Nephron progenitor cell (in vitro differentiated cells): ENCODE results near the gene PGA5.

Experiments used
- DNase-seq: peaks from one replicate; pipeline ENCODE4 v3.0.0; 2021
- H3K27ac Mint-ChIP-seq: 2 replicates; pipeline ENCODE4 v1.8.0; 2021; ENCODE audit warnings: mild to moderate bottlenecking, moderate library complexity, mixed read lengths
- H3K27me3 Mint-ChIP-seq: 2 replicates; pipeline ENCODE4 v1.8.0; 2021; ENCODE audit warnings: mild to moderate bottlenecking, low read depth, mixed read lengths; ENCODE audit not compliant: poor library complexity
- H3K36me3 Mint-ChIP-seq: 2 replicates; pipeline ENCODE4 v1.8.0; 2021; ENCODE audit warnings: low read depth, mixed read lengths
- H3K4me1 Mint-ChIP-seq: 2 replicates; pipeline ENCODE4 v1.8.0; 2021; ENCODE audit warnings: mixed read lengths
- H3K4me3 Mint-ChIP-seq: 2 replicates; pipeline ENCODE4 v1.8.0; 2021; ENCODE audit warnings: mild to moderate bottlenecking, moderate library complexity, mixed read lengths
- H3K9me3 Mint-ChIP-seq: 2 replicates; pipeline ENCODE4 v1.8.0; 2021; ENCODE audit warnings: mild to moderate bottlenecking, moderate library complexity, mixed read lengths
- CTCF ChIP-seq: fragments of 200-600 bp; sonication (generic); IDR thresholded peaks from 2 replicates; pipeline ENCODE4 v1.5.0; 2021; ENCODE audit warnings: antibody characterized with exemption

Gene PGA5

GRCh38 chr11:61270354-61271076 lies 29.5 kb downstream of the PGA5 start:
- no peaks in the 10 kb centered on the region for H3K4me1 Mint-ChIP-seq

GRCh38 chr11:61272731-61273130 lies 31.8 kb downstream of the PGA5 start:
- Mint-ChIP-seq H3K4me1 (peaks cover 4% of the 10 kb centered on the region), H3K9me3 (no peaks in the 10 kb centered on the region), H3K27ac (no peak overlapping the region), H3K36me3 (peaks cover 19% of the 10 kb centered on the region), H3K4me3 (no peak overlapping the region), H3K27me3 (no peaks in the 10 kb centered on the region)
- no peak for TF ChIP-seq CTCF
- no peak for DNase-seq

More at GRCh38 chr11:61270354-61271076, 29.5 kb downstream of the PGA5 start:
- no peaks in the 10 kb centered on the region for H3K9me3 Mint-ChIP-seq
- peaks cover 34% of the 10 kb centered on the region for H3K36me3 Mint-ChIP-seq
- H3K4me3 Mint-ChIP-seq = no peak overlapping the region
- H3K27ac Mint-ChIP-seq = no peak overlapping the region
- peaks cover 1% of the 10 kb centered on the region for H3K27me3 Mint-ChIP-seq
- DNase-seq = no peak
- TF ChIP-seq CTCF = no peak

GRCh38 chr11:61273178-61274078 lies 32.5 kb downstream of the PGA5 start:
- no peak for TF ChIP-seq CTCF
- no peaks in the 10 kb centered on the region for H3K9me3 Mint-ChIP-seq
- H3K27ac Mint-ChIP-seq = no peak overlapping the region
- H3K27me3 Mint-ChIP-seq = no peaks in the 10 kb centered on the region
- peaks cover 24% of the 10 kb centered on the region for H3K36me3 Mint-ChIP-seq
- peaks cover 11% of the 10 kb centered on the region for H3K4me1 Mint-ChIP-seq
- no peak for DNase-seq
- no peak overlapping the region for H3K4me3 Mint-ChIP-seq

- DNase-seq = no peak
- TF ChIP-seq CTCF = no peak
- H3K27me3 Mint-ChIP-seq = no peaks in the 10 kb centered on the region
- H3K4me3 Mint-ChIP-seq = no peak overlapping the region
- H3K27ac Mint-ChIP-seq = no peak overlapping the region
- H3K9me3 Mint-ChIP-seq = no peaks in the 10 kb centered on the region
- peaks cover 27% of the 10 kb centered on the region for H3K36me3 Mint-ChIP-seq
- peaks cover 14% of the 10 kb centered on the region for H3K4me1 Mint-ChIP-seq
Measured at GRCh38 chr11:61274084-61274483, 33.1 kb downstream of the PGA5 start.

GRCh38 chr11:61275191-61275590 lies 34.2 kb downstream of the PGA5 start:
- Mint-ChIP-seq H3K9me3 (no peaks in the 10 kb centered on the region), H3K27me3 (no peaks in the 10 kb centered on the region), H3K4me3 (no peak overlapping the region), H3K27ac (no peak overlapping the region), H3K36me3 (peaks cover 38% of the 10 kb centered on the region), H3K4me1 (peaks cover 20% of the 10 kb centered on the region)
- DNase-seq = no peak
- TF ChIP-seq CTCF = no peak
